ENCODE measurements around the gene KCNIP4. TPM values are rescaled to one million over a fixed set of nuclear protein-coding genes. Genes with fewer than 3 reads are reported as not detected.

KCNIP4 gene
- total RNA-seq, 4 donors from 2014 or later: 0.19 to 0.50 (median 0.34) TPM; not detected in 1

- 96% methylated on average over 1 of the region's 1 CpG for WGBS
Measured at GRCh38 chr4:21887481-21887880, 61.1 kb downstream of the KCNIP4 start.

GRCh38 chr4:21885770-21886169 lies 62.8 kb downstream of the KCNIP4 start:
- TF ChIP-seq POLR2AphosphoS5 (IDR thresholded peaks at IDR 0.05) (no peak), EP300 (IDR thresholded peaks at IDR 0.05) (no peak), POLR2A (IDR thresholded peaks at IDR 0.05; ENCODE audit: low read depth) (no peak), CTCF (IDR thresholded peaks at IDR 0.05) (no peak)
- no peaks in the 10 kb centered on the region for H3K9me3 ChIP-seq
- no peak overlapping the region for H3K27ac ChIP-seq (replicated peaks in 1 of 4)
- H3K4me1 ChIP-seq: no peaks in the 10 kb centered on the region
- WGBS: 57% methylated on average over 5 of the region's 5 CpGs
- H3K36me3 ChIP-seq: no peaks in the 10 kb centered on the region
- no peak overlapping the region for H3K4me3 ChIP-seq
- no peak for DNase-seq (ENCODE audit: extremely low spot score)
- H3K27me3 ChIP-seq: no peaks in the 10 kb centered on the region
- intact Hi-C loops (cut with DNase I): no loop called here

More at GRCh38 chr4:21887481-21887880, 61.1 kb downstream of the KCNIP4 start:
- TF ChIP-seq EP300 (IDR thresholded peaks at IDR 0.05): no peak
- H3K4me1 ChIP-seq: no peaks in the 10 kb centered on the region
- H3K36me3 ChIP-seq: no peaks in the 10 kb centered on the region
- no peaks in the 10 kb centered on the region for H3K27me3 ChIP-seq
- no peak for DNase-seq (ENCODE audit: extremely low spot score)
- intact Hi-C loops (cut with DNase I): no loop called here
- H3K9me3 ChIP-seq: no peaks in the 10 kb centered on the region
- no peak overlapping the region for H3K4me3 ChIP-seq
- H3K27ac ChIP-seq (replicated peaks in 1 of 4): no peak overlapping the region

- 70% methylated on average over 2 of the region's 2 CpGs for WGBS
- TF ChIP-seq POLR2A (IDR thresholded peaks at IDR 0.05; ENCODE audit: low read depth) (no peak), CTCF (IDR thresholded peaks at IDR 0.05) (no peak), POLR2AphosphoS5 (IDR thresholded peaks at IDR 0.05) (no peak)
- Histone ChIP-seq H3K9me3 (no peaks in the 10 kb centered on the region), H3K4me3 (no peak overlapping the region), H3K36me3 (no peaks in the 10 kb centered on the region), H3K4me1 (no peaks in the 10 kb centered on the region), H3K27me3 (no peaks in the 10 kb centered on the region), H3K27ac (replicated peaks in 1 of 4) (no peak overlapping the region)
- DNase-seq (ENCODE audit: extremely low spot score): no peak
- intact Hi-C loops (cut with DNase I): no loop called here
Measured at GRCh38 chr4:21885241-21885640, 63.3 kb downstream of the KCNIP4 start.

- no peaks in the 10 kb centered on the region for H3K9me3 ChIP-seq
- no peaks in the 10 kb centered on the region for H3K27me3 ChIP-seq
- H3K27ac ChIP-seq (replicated peaks in 1 of 4): no peak overlapping the region
- no peaks in the 10 kb centered on the region for H3K4me1 ChIP-seq
- 88% methylated on average over 2 of the region's 2 CpGs for WGBS
- no peak overlapping the region for H3K4me3 ChIP-seq
- intact Hi-C loops (cut with DNase I): no loop called here
- no peaks in the 10 kb centered on the region for H3K36me3 ChIP-seq
- no peak for DNase-seq (ENCODE audit: extremely low spot score)
- TF ChIP-seq POLR2AphosphoS5 (IDR thresholded peaks at IDR 0.05): no peak
- TF ChIP-seq POLR2A (IDR thresholded peaks at IDR 0.05; ENCODE audit: low read depth): no peak
- no peak for TF ChIP-seq CTCF (IDR thresholded peaks at IDR 0.05)
Measured at GRCh38 chr4:21884615-21885014, 64.0 kb downstream of the KCNIP4 start.

- 81% methylated on average over 4 of the region's 4 CpGs for WGBS
- Histone ChIP-seq H3K4me1 (no peaks in the 10 kb centered on the region), H3K27ac (replicated peaks in 1 of 4) (no peak overlapping the region), H3K36me3 (no peaks in the 10 kb centered on the region), H3K4me3 (no peak overlapping the region), H3K27me3 (no peaks in the 10 kb centered on the region), H3K9me3 (no peaks in the 10 kb centered on the region)
- TF ChIP-seq POLR2A (IDR thresholded peaks at IDR 0.05; ENCODE audit: low read depth) (no peak), EP300 (IDR thresholded peaks at IDR 0.05) (no peak), POLR2AphosphoS5 (IDR thresholded peaks at IDR 0.05) (no peak), CTCF (IDR thresholded peaks at IDR 0.05) (no peak)
- intact Hi-C loops (cut with DNase I): no loop called here
- no peak for DNase-seq (ENCODE audit: extremely low spot score)
Measured at GRCh38 chr4:21882051-21882839, 66.3 kb downstream of the KCNIP4 start.

All from esophagus muscularis mucosa (tissue), 4 donors.